Measurements from ENCODE around the gene RFTN1. TPM values are rescaled to one million over a fixed set of nuclear protein-coding genes. Genes with fewer than 3 reads are reported as not detected.
A peak's percentile ranks its signal among the peaks of the same experiment; 100 is the strongest.

RFTN1 gene
- total RNA-seq, 1 donor from 2014 or later, result 93.7 TPM

GRCh38 chr3:16462679-16463078 lies 50.8 kb downstream of the RFTN1 start:
- Mint-ChIP-seq H3K4me1 (ENCODE audit: low read depth) (peaks cover 55% of the 10 kb centered on the region), H3K9me3 (no peaks in the 10 kb centered on the region), H3K27me3 (ENCODE audit: low read depth) (no peaks in the 10 kb centered on the region), H3K36me3 (ENCODE audit: low read depth) (peaks cover 57% of the 10 kb centered on the region), H3K4me3 (ENCODE audit: low read depth) (peak overlapping the region; percentile 50), H3K27ac (peak overlapping the region; percentile 85)
- DNase-seq (ENCODE audit: low spot score), result peak; percentile 17
- intact Hi-C loops (cut with micrococcal nuclease), result loop anchor here (1.0 to 2.0 kb wide), 4 partner anchors 14 to 162 kb away; partner anchors contain the start of gene RFTN1

DNA sequence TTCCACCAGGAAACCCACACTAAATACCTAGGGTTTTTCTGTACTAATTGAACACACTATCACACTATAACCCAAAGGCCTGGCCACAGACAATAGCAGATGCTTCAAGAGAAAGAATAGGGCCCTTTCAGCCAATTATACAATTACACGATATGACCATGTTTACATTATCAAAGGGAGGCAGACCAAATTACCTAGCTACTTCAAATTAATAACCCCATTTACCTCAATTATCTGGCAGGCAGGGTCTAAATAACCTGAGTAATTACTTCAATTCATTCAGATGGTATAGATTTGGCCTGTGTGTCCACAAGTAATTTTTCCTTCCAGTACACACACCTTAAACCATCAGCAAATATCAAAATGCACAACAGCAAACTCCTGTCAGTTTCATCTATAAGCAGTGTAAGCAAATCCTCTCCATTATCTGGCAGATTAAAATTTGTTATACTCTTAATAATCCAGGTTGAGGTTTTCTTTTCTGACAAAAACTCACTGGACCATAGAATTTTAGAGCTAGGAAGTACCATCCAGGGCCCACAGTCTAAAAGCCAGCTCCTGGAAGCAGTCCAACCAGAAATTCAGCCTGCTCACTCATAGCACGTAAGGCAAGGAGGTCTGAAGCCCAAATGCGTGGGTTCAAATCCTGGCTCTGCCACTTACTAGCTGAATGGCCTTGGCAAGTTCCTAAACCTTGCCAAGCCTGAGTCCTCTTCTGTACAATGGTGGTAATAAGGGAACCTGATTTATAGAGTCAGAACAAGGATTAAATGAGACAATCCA lies 51.8 kb downstream of the RFTN1 start:
- Mint-ChIP-seq H3K4me3 (ENCODE audit: low read depth) (no peak overlapping the region), H3K27ac (no peak overlapping the region), H3K4me1 (ENCODE audit: low read depth) (peaks cover 45% of the 10 kb centered on the region), H3K27me3 (ENCODE audit: low read depth) (no peaks in the 10 kb centered on the region), H3K9me3 (no peaks in the 10 kb centered on the region), H3K36me3 (ENCODE audit: low read depth) (peaks cover 47% of the 10 kb centered on the region)
- intact Hi-C loops (cut with micrococcal nuclease), result loop anchor here (1.0 to 2.0 kb wide), 4 partner anchors 13 to 161 kb away; partner anchors contain the start of gene RFTN1
- no peak for DNase-seq (ENCODE audit: low spot score)

DNA sequence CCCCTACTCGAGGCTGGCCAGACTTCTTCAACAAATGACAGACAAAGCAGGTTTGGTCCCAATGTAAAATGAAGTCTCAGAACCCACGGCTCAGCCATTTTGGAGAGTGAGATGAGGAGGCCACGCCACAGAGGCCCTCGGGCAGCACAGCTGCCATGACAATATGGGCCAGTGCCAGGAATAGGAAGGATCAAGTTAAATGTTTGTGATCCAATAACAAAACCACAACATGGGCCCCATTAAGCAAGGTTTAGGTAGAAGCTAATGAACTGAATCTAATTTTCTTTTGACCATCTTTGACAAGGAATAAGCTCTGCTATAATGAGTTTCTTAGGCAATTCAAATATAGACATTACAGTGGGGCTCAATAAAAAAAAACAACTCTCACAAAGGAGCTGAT lies 52.6 kb downstream of the RFTN1 start:
- Mint-ChIP-seq H3K4me3 (ENCODE audit: low read depth) (no peak overlapping the region), H3K4me1 (ENCODE audit: low read depth) (peaks cover 42% of the 10 kb centered on the region), H3K27ac (no peak overlapping the region), H3K27me3 (ENCODE audit: low read depth) (no peaks in the 10 kb centered on the region), H3K9me3 (no peaks in the 10 kb centered on the region), H3K36me3 (ENCODE audit: low read depth) (peaks cover 40% of the 10 kb centered on the region)
- DNase-seq (ENCODE audit: low spot score), result no peak
- intact Hi-C loops (cut with micrococcal nuclease), result no loop called here

DNA sequence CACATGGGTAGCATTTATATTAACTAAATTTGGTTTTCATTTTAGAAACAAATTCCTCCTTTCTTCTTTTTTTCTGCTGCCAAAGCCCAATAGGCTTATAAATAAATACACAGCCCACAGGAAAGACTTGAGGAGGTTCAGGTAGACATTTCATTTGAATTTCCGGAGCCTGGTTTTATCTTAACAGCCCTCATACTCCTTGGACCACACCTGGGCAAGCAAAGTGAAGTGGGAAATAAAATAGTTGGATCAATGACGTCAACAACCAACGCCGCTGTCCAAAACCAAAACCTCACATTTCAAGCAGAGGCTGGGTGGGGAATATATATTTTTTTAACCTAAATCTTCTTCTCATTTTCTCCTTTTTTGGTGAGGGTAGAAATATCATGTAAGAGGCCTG lies 53.2 kb downstream of the RFTN1 start:
- Mint-ChIP-seq H3K27me3 (ENCODE audit: low read depth) (no peaks in the 10 kb centered on the region), H3K36me3 (ENCODE audit: low read depth) (peaks cover 39% of the 10 kb centered on the region), H3K4me3 (ENCODE audit: low read depth) (no peak overlapping the region), H3K27ac (no peak overlapping the region), H3K9me3 (no peaks in the 10 kb centered on the region), H3K4me1 (ENCODE audit: low read depth) (peaks cover 42% of the 10 kb centered on the region)
- intact Hi-C loops (cut with micrococcal nuclease), result no loop called here
- DNase-seq (ENCODE audit: low spot score), result no peak

DNA sequence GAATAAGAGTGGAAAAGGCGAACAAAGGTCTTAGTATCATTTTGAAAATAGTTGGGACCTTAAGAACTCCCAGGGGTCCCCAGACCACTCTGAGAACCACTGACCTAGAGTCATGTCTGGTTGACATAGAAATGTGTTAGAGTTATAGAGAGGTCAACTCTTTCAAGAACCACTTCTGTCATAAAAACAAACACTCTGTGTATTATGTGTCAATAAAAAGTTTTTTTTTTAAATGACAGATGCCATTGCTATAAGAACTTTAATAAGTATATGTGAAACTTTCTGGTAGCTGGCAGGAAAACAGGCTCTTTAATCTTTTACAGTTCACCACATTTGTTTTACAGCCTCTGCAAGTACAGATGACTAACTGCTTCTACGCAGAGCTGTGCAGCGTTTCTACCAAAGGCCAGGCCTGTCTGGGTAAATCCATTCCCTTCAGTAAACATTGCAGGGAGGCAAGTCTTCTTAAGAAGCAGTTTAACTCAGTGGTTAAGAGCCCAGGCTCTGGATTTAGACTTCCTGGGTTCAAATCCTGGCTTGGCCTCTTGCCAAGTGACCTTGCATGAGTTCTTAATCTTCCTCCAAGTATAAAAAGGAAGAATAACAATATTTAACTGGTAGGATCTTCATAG lies 56.6 kb downstream of the RFTN1 start:
- Mint-ChIP-seq H3K36me3 (ENCODE audit: low read depth) (peaks cover 50% of the 10 kb centered on the region), H3K4me1 (ENCODE audit: low read depth) (peaks cover 28% of the 10 kb centered on the region), H3K27me3 (ENCODE audit: low read depth) (no peaks in the 10 kb centered on the region), H3K27ac (no peak overlapping the region), H3K4me3 (ENCODE audit: low read depth) (no peak overlapping the region), H3K9me3 (no peaks in the 10 kb centered on the region)
- intact Hi-C loops (cut with micrococcal nuclease), result no loop called here
- DNase-seq (ENCODE audit: low spot score), result no peak

GRCh38 chr3:16455966-16456365 lies 57.5 kb downstream of the RFTN1 start:
- no peak overlapping the region for H3K4me3 Mint-ChIP-seq (ENCODE audit: low read depth)
- H3K27me3 Mint-ChIP-seq (ENCODE audit: low read depth), result no peaks in the 10 kb centered on the region
- no peak for DNase-seq (ENCODE audit: low spot score)
- no peaks in the 10 kb centered on the region for H3K9me3 Mint-ChIP-seq
- intact Hi-C loops (cut with micrococcal nuclease), result no loop called here
- no peak overlapping the region for H3K27ac Mint-ChIP-seq
- H3K36me3 Mint-ChIP-seq (ENCODE audit: low read depth), result peaks cover 57% of the 10 kb centered on the region
- peaks cover 29% of the 10 kb centered on the region for H3K4me1 Mint-ChIP-seq (ENCODE audit: low read depth)

GRCh38 chr3:16455001-16455400 lies 58.5 kb downstream of the RFTN1 start:
- intact Hi-C loops (cut with micrococcal nuclease), result no loop called here
- H3K4me3 Mint-ChIP-seq (ENCODE audit: low read depth), result no peak overlapping the region
- H3K36me3 Mint-ChIP-seq (ENCODE audit: low read depth), result peaks cover 56% of the 10 kb centered on the region
- H3K27ac Mint-ChIP-seq, result no peak overlapping the region
- H3K4me1 Mint-ChIP-seq (ENCODE audit: low read depth), result peaks cover 35% of the 10 kb centered on the region
- H3K9me3 Mint-ChIP-seq, result no peaks in the 10 kb centered on the region
- DNase-seq (ENCODE audit: low spot score), result no peak
- H3K27me3 Mint-ChIP-seq (ENCODE audit: low read depth), result no peaks in the 10 kb centered on the region

GRCh38 chr3:16452261-16452660 lies 61.2 kb downstream of the RFTN1 start:
- H3K4me1 Mint-ChIP-seq (ENCODE audit: low read depth), result peaks cover 44% of the 10 kb centered on the region
- DNase-seq (ENCODE audit: low spot score), result no peak
- H3K27ac Mint-ChIP-seq, result no peak overlapping the region
- H3K27me3 Mint-ChIP-seq (ENCODE audit: low read depth), result no peaks in the 10 kb centered on the region
- no peaks in the 10 kb centered on the region for H3K9me3 Mint-ChIP-seq
- H3K36me3 Mint-ChIP-seq (ENCODE audit: low read depth), result peaks cover 62% of the 10 kb centered on the region
- no peak overlapping the region for H3K4me3 Mint-ChIP-seq (ENCODE audit: low read depth)
- intact Hi-C loops (cut with micrococcal nuclease), result no loop called here

DNA sequence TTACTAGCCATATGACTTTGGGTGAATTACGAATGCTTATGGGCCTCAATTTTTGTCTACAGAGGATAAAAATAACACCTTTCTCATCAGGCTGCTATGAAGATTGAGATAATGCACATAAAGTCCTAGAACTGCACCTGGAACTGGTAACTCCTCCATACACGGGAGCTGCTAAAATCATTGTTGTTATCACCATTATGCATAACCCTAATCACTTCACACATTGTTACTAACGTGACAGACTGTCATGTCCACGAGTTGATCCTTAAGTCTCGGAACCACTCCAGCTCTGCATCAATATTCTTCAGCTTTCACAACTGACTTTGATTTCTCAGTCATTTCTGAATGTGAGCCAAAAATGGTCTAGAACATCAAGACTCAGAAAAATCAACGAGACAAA lies 64.1 kb downstream of the RFTN1 start:
- intact Hi-C loops (cut with micrococcal nuclease), result loop anchor here (2.0 kb wide), 1 partner anchor 13 kb away; no protein-coding TSS in a partner anchor
- peaks cover 55% of the 10 kb centered on the region for H3K4me1 Mint-ChIP-seq (ENCODE audit: low read depth)
- H3K4me3 Mint-ChIP-seq (ENCODE audit: low read depth), result no peak overlapping the region
- no peak overlapping the region for H3K27ac Mint-ChIP-seq
- no peaks in the 10 kb centered on the region for H3K27me3 Mint-ChIP-seq (ENCODE audit: low read depth)
- no peaks in the 10 kb centered on the region for H3K9me3 Mint-ChIP-seq
- DNase-seq (ENCODE audit: low spot score), result no peak
- H3K36me3 Mint-ChIP-seq (ENCODE audit: low read depth), result peaks cover 69% of the 10 kb centered on the region

DNA sequence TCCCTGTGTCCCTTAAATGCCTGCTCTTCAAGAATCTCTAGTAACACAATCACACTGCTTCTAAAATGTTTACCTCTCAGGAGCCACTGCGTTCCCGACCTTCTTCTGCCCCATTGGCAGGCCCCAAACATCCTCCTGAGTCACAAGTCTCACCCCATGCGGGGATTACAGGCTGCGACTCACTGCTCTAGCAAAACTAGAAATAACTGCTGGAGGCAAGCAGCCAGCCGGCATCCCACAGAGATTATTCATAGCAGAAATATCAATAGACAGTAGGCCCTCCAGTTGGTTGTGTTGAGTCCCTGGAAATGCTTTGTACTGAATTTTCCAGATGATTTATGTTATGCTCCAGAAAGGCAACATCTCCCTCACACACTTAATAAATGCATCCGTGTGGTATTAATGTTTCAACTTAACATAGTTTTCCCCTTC lies 64.8 kb downstream of the RFTN1 start:
- H3K27me3 Mint-ChIP-seq (ENCODE audit: low read depth), result no peaks in the 10 kb centered on the region
- intact Hi-C loops (cut with micrococcal nuclease), result loop anchor here (1.0 to 2.0 kb wide), 2 partner anchors 14 to 64 kb away; no protein-coding TSS in a partner anchor
- peaks cover 55% of the 10 kb centered on the region for H3K4me1 Mint-ChIP-seq (ENCODE audit: low read depth)
- H3K4me3 Mint-ChIP-seq (ENCODE audit: low read depth), result no peak overlapping the region
- H3K9me3 Mint-ChIP-seq, result no peaks in the 10 kb centered on the region
- peaks cover 67% of the 10 kb centered on the region for H3K36me3 Mint-ChIP-seq (ENCODE audit: low read depth)
- peak overlapping the region; percentile 79 for H3K27ac Mint-ChIP-seq
- DNase-seq (ENCODE audit: low spot score), result no peak

DNA sequence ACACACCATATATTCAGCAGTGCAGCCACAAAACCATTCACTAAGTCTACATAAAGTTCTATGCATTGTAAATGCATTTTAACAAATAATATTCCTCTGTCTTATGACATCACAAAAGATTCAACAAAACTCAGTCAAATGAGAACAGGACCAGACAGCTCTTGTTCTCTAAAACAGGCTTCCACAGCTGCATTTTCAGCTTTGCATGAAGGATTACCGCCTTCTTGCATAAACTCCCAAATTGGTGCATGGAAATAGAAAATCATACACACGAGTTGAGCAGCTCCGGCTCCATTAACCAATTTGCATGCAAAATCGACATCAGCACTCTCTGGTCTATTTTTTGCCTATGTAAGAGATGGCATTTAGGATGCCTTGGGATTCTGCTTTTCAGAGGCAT lies 66.4 kb downstream of the RFTN1 start:
- peaks cover 63% of the 10 kb centered on the region for H3K36me3 Mint-ChIP-seq (ENCODE audit: low read depth)
- peaks cover 48% of the 10 kb centered on the region for H3K4me1 Mint-ChIP-seq (ENCODE audit: low read depth)
- no peaks in the 10 kb centered on the region for H3K27me3 Mint-ChIP-seq (ENCODE audit: low read depth)
- no peak overlapping the region for H3K4me3 Mint-ChIP-seq (ENCODE audit: low read depth)
- no peak for DNase-seq (ENCODE audit: low spot score)
- intact Hi-C loops (cut with micrococcal nuclease), result no loop called here
- peaks cover 4% of the 10 kb centered on the region for H3K9me3 Mint-ChIP-seq
- peak overlapping the region; percentile 13 for H3K27ac Mint-ChIP-seq

- intact Hi-C loops (cut with micrococcal nuclease), result no loop called here
These were observed 69.2 kb downstream of the RFTN1 start for GRCh38 chr3:16444344-16444743.

GRCh38 chr3:16442730-16443129 lies 70.8 kb downstream of the RFTN1 start:
- intact Hi-C loops (cut with micrococcal nuclease), result no loop called here
- Mint-ChIP-seq H3K9me3 (peaks cover 4% of the 10 kb centered on the region), H3K36me3 (ENCODE audit: low read depth) (peaks cover 45% of the 10 kb centered on the region), H3K27me3 (ENCODE audit: low read depth) (no peaks in the 10 kb centered on the region), H3K4me1 (ENCODE audit: low read depth) (peaks cover 40% of the 10 kb centered on the region), H3K27ac (no peak overlapping the region), H3K4me3 (ENCODE audit: low read depth) (no peak overlapping the region)
- no peak for DNase-seq (ENCODE audit: low spot score)

More at GRCh38 chr3:16444344-16444743, 69.2 kb downstream of the RFTN1 start:
- Mint-ChIP-seq H3K36me3 (ENCODE audit: low read depth) (peaks cover 54% of the 10 kb centered on the region), H3K27ac (no peak overlapping the region), H3K27me3 (ENCODE audit: low read depth) (no peaks in the 10 kb centered on the region), H3K9me3 (peaks cover 4% of the 10 kb centered on the region), H3K4me3 (ENCODE audit: low read depth) (no peak overlapping the region), H3K4me1 (ENCODE audit: low read depth) (peaks cover 45% of the 10 kb centered on the region)
- DNase-seq (ENCODE audit: low spot score), result no peak
